Neural cell (in vitro differentiated cells): Measurements from ENCODE around the gene PCDH10. TPM values are rescaled to one million over a fixed set of nuclear protein-coding genes. Genes with fewer than 3 reads are reported as not detected.

Source experiments
- H2AFZ ChIP-seq: fragments of 200-600, 300-800 bp; sonication (generic), shearing (Covaris generic); 2 replicates; pipeline ENCODE4 v1.6.0; 2014; ENCODE audit warnings: low read depth, mild to moderate bottlenecking, antibody characterized with exemption, low read length, moderate library complexity
- H3F3A ChIP-seq: fragments of 200-600 bp; shearing (Covaris generic); 2 replicates; pipeline ENCODE4 v1.6.1; 2016; ENCODE audit warnings: mild to moderate bottlenecking, moderate library complexity, mixed read lengths, antibody characterized with exemption, low read length; ENCODE audit not compliant: insufficient read depth, poor library complexity, severe bottlenecking
- H3K27ac ChIP-seq: fragments of 200-600, 300-800 bp; sonication (generic), shearing (Covaris generic); 2 replicates; pipeline ENCODE4 v1.5.1; 2014; ENCODE audit warnings: mild to moderate bottlenecking, low read length, moderate library complexity
- H3K27me3 ChIP-seq: fragments of 300-800, 200-600 bp; sonication (generic), shearing (Covaris generic); 2 replicates; pipeline ENCODE4 v1.6.0; 2014; ENCODE audit warnings: mild to moderate bottlenecking, low read depth, low read length, moderate library complexity; ENCODE audit not compliant: insufficient read depth
- H3K36me3 ChIP-seq: fragments of 300-800, 200-600 bp; sonication (generic), shearing (Covaris generic); 2 replicates; pipeline ENCODE4 v1.5.1; 2014; ENCODE audit warnings: mild to moderate bottlenecking, antibody characterized with exemption, low read length, moderate library complexity; ENCODE audit not compliant: insufficient read depth
- H3K4me2 ChIP-seq: fragments of 300-800, 200-600 bp; sonication (generic), shearing (Covaris generic); 2 replicates; pipeline ENCODE4 v1.6.0; 2014; ENCODE audit warnings: mild to moderate bottlenecking, low read length
- H3K4me3 ChIP-seq: fragments of 300-800, 200-600 bp; sonication (generic), shearing (Covaris generic); 2 replicates; pipeline ENCODE4 v1.5.1; 2014; ENCODE audit warnings: mild to moderate bottlenecking, low read length, moderate library complexity
- H3K79me2 ChIP-seq: fragments of 200-600 bp; shearing (Covaris generic); replicated peaks from 2 replicates; pipeline ENCODE4 v1.6.0; 2014; ENCODE audit warnings: mild to moderate bottlenecking, low read length, moderate library complexity; ENCODE audit not compliant: insufficient read depth
- H3K9ac ChIP-seq: fragments of 300-800, 200-600 bp; sonication (generic), shearing (Covaris generic); 2 replicates; pipeline ENCODE4 v1.6.1; 2016; ENCODE audit warnings: mild to moderate bottlenecking, low read length, mixed read lengths
- H3K9me2 ChIP-seq: fragments of 200-600 bp; shearing (Covaris generic); 2 replicates; pipeline ENCODE4 v1.6.1; 2016; ENCODE audit warnings: mild to moderate bottlenecking, low read length, mixed read lengths; ENCODE audit not compliant: insufficient read depth
- H3K9me3 ChIP-seq: fragments of 200-600, 300-800 bp; sonication (generic), shearing (Covaris generic); 2 replicates; pipeline ENCODE4 v1.6.1; 2016; ENCODE audit warnings: mild to moderate bottlenecking, mixed run types, low read length, moderate library complexity, mixed read lengths
- H4K20me1 ChIP-seq: fragments of 200-600 bp; shearing (Covaris generic); 2 replicates; pipeline ENCODE4 v1.6.1; 2016; ENCODE audit warnings: mild to moderate bottlenecking, mixed run types; ENCODE audit not compliant: insufficient read depth
- EP300 ChIP-seq: fragments of 450-650 bp; conservative IDR thresholded peaks from 2 replicates; pipeline ENCODE4 v1.6.1; 2014; ENCODE audit warnings: antibody characterized with exemption, mild to moderate bottlenecking, moderate library complexity; ENCODE audit not compliant: poor library complexity, severe bottlenecking
- MXI1 ChIP-seq: fragments of 450-650 bp; conservative IDR thresholded peaks from 2 replicates; pipeline ENCODE4 v1.6.1; 2014; ENCODE audit warnings: antibody characterized with exemption, mild to moderate bottlenecking; ENCODE audit not compliant: poor library complexity, severe bottlenecking
- POLR2AphosphoS5 ChIP-seq: IDR thresholded peaks from 2 replicates; pipeline ENCODE4 v1.6.1; 2012
- RAD21 ChIP-seq: fragments of 450-650 bp; conservative IDR thresholded peaks from 2 replicates; pipeline ENCODE4 v1.6.1; 2014; ENCODE audit warnings: antibody characterized with exemption, mild to moderate bottlenecking, moderate library complexity
- SMC3 ChIP-seq: fragments of 450-650 bp; conservative IDR thresholded peaks from 2 replicates; pipeline ENCODE4 v1.6.1; 2014; ENCODE audit warnings: antibody characterized with exemption, mild to moderate bottlenecking, moderate library complexity; ENCODE audit not compliant: poor library complexity
- polyA plus RNA-seq: library from polyadenylated mRNA; depleted of rRNA; stranded (reverse); fragments of >200 nt; gene quantifications from 2 replicates; pipeline ENCODE4 v1.2.3, GENCODE V29; 2014
- TF ChIP-seq, protein P1 (sequence below): IDR thresholded peaks from 2 replicates; pipeline ENCODE4 v1.6.1; 2012; ENCODE audit warnings: borderline replicate concordance
- TF ChIP-seq, protein P2 (sequence below): fragments of 450-650 bp; IDR thresholded peaks from 2 replicates; pipeline ENCODE4 v1.5.1; 2014; ENCODE audit warnings: antibody characterized with exemption, mild to moderate bottlenecking, moderate library complexity; ENCODE audit not compliant: poor library complexity, severe bottlenecking

PCDH10 gene
- polyA plus RNA-seq, 1 donor from 2014 or later: 37.0 TPM

DNA sequence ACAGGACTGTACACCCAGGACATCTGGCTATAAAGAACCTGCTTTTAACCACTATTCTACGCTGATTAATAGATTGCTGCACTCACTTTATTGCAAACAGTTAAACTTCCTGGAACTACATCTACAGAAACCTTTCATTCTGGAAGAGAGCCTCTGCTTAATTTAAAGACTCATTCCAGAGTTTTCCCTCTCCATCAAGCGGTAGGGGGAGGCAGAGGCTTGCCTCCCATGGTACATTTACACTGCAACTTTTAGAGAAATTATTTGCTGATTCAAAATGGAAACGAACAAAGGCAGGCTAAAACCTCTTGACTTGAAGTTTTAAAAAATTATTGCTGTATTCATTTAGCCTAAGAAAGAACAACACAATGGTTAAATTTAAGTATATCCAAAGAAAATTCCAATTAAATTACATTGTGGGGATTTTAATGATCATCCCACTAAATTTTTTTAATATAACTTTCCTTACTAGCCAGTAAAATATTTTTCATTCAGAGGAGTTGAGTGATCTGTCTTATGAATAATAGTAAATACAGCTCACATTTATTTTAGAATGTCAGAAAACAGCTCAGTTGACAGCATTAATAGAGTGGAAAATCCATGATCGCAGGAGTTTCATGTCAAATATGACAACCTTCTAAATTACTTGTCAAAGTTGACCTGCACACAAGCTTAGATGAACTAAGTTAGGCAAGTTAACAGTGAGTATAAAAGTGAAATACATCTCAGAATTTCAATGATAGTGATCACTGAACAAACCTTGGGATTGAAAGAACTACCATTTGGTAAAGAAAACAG, 46.3 kb upstream of the PCDH10 start:
- TF ChIP-seq RAD21 (no peak), POLR2AphosphoS5 (peak; percentile 83), SMC3 (no peak), EP300 (peak; percentile 99)
- TF ChIP-seq, protein P1, sequence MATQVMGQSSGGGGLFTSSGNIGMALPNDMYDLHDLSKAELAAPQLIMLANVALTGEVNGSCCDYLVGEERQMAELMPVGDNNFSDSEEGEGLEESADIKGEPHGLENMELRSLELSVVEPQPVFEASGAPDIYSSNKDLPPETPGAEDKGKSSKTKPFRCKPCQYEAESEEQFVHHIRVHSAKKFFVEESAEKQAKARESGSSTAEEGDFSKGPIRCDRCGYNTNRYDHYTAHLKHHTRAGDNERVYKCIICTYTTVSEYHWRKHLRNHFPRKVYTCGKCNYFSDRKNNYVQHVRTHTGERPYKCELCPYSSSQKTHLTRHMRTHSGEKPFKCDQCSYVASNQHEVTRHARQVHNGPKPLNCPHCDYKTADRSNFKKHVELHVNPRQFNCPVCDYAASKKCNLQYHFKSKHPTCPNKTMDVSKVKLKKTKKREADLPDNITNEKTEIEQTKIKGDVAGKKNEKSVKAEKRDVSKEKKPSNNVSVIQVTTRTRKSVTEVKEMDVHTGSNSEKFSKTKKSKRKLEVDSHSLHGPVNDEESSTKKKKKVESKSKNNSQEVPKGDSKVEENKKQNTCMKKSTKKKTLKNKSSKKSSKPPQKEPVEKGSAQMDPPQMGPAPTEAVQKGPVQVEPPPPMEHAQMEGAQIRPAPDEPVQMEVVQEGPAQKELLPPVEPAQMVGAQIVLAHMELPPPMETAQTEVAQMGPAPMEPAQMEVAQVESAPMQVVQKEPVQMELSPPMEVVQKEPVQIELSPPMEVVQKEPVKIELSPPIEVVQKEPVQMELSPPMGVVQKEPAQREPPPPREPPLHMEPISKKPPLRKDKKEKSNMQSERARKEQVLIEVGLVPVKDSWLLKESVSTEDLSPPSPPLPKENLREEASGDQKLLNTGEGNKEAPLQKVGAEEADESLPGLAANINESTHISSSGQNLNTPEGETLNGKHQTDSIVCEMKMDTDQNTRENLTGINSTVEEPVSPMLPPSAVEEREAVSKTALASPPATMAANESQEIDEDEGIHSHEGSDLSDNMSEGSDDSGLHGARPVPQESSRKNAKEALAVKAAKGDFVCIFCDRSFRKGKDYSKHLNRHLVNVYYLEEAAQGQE: peak; percentile 74
- Histone ChIP-seq H4K20me1 (no peaks in the 10 kb centered on the region), H3K27ac (peak overlapping the region; percentile 55), H3K36me3 (no peaks in the 10 kb centered on the region), H3K4me3 (no peak overlapping the region), H3K9me3 (no peaks in the 10 kb centered on the region), H3K9ac (no peak overlapping the region), H3K27me3 (no peaks in the 10 kb centered on the region), H3K9me2 (no peaks in the 10 kb centered on the region), H2AFZ (no peak overlapping the region), H3F3A (no peaks in the 10 kb centered on the region), H3K79me2 (no peaks in the 10 kb centered on the region), H3K4me2 (no peak overlapping the region)

DNA sequence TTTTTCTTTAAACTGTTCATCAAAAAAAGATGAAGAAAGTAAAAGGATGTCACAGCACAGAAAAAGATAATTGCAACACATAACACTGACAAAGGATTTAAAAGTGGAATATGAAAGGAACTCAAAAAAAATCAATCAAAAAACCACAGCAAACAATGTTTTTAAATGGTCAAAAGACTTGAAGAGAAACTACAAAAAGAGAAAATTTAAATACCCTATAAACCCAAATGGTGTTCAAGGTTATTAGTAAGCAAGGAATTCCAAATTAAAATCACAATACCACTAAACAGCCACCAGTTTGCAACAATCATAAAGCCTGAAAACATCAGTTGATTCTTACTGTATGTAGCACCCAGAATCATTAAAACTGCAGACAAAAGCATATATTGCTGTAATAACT, 36.5 kb upstream of the PCDH10 start:
- Histone ChIP-seq H3K79me2 (no peaks in the 10 kb centered on the region), H3K27me3 (no peaks in the 10 kb centered on the region), H3K27ac (no peak overlapping the region), H4K20me1 (no peaks in the 10 kb centered on the region), H3K36me3 (no peaks in the 10 kb centered on the region), H2AFZ (no peak overlapping the region), H3K4me2 (no peak overlapping the region), H3F3A (no peaks in the 10 kb centered on the region), H3K9me3 (no peaks in the 10 kb centered on the region), H3K9me2 (no peaks in the 10 kb centered on the region), H3K4me3 (no peak overlapping the region), H3K9ac (no peak overlapping the region)
- TF ChIP-seq EP300 (no peak), MXI1 (no peak)
- TF ChIP-seq, protein P1: no peak
- TF ChIP-seq, protein P2, sequence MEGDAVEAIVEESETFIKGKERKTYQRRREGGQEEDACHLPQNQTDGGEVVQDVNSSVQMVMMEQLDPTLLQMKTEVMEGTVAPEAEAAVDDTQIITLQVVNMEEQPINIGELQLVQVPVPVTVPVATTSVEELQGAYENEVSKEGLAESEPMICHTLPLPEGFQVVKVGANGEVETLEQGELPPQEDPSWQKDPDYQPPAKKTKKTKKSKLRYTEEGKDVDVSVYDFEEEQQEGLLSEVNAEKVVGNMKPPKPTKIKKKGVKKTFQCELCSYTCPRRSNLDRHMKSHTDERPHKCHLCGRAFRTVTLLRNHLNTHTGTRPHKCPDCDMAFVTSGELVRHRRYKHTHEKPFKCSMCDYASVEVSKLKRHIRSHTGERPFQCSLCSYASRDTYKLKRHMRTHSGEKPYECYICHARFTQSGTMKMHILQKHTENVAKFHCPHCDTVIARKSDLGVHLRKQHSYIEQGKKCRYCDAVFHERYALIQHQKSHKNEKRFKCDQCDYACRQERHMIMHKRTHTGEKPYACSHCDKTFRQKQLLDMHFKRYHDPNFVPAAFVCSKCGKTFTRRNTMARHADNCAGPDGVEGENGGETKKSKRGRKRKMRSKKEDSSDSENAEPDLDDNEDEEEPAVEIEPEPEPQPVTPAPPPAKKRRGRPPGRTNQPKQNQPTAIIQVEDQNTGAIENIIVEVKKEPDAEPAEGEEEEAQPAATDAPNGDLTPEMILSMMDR: no peak
